CD4-positive, alpha-beta memory T cell (primary cell): ENCODE results near the gene TMEM44. TPM values are rescaled to one million over a fixed set of nuclear protein-coding genes. Genes with fewer than 3 reads are reported as not detected.
"Not testable (repeated sequence)": the region's sequence is repeated elsewhere in the genome, so short reads cannot be mapped to it uniquely, and the experiment has no call there.

ENCODE experiments used
- CTCF ChIA-PET: fragments of 350-600 bp; sonication (Branson Sonifier 250); formaldehyde crosslinking; loops from one replicate; lab custom pipeline; 2021; ENCODE audit warnings: inconsistent platforms; ENCODE audit not compliant: partially characterized antibody; lab: Charles Lee
- POLR2A ChIA-PET: fragments of 350-600 bp; sonication (Branson Sonifier 250); formaldehyde crosslinking; loops from one replicate; lab custom pipeline; 2021; ENCODE audit not compliant: partially characterized antibody; lab: Charles Lee
- DNase-seq, 5 donors: peaks; one replicate each; pipeline versions ENCODE4 v3.0.0 to v3.0.0-alpha.2; 2020 to 2022; ENCODE audit warnings: mixed read lengths in 1 of 5
- H3K27ac ChIP-seq: one replicate; pipeline ENCODE4 v1.7.0; 2013; ENCODE audit warnings: low read depth, low read length
- H3K27me3 ChIP-seq: 2 replicates; pipeline ENCODE4 v1.7.0; 2013; ENCODE audit warnings: mild to moderate bottlenecking, low read length, moderate library complexity; ENCODE audit not compliant: insufficient read depth
- H3K36me3 ChIP-seq: 2 replicates; pipeline ENCODE4 v1.7.0; 2013; ENCODE audit warnings: mild to moderate bottlenecking, low read length, moderate library complexity; ENCODE audit not compliant: insufficient read depth
- H3K4me1 ChIP-seq: 2 replicates; pipeline ENCODE4 v1.7.0; 2013; ENCODE audit warnings: mild to moderate bottlenecking, low read length, moderate library complexity; ENCODE audit not compliant: insufficient read depth
- H3K4me3 ChIP-seq, 2 donors: one replicate each; pipeline ENCODE4 v1.7.0; 2013; ENCODE audit warnings: low read length in 2 of 2, mild to moderate bottlenecking in 1 of 2
- H3K9me3 ChIP-seq, 2 donors: one replicate each; pipeline ENCODE4 v1.7.0; 2013; ENCODE audit warnings: low read length in 2 of 2, control low read depth in 1 of 2; ENCODE audit not compliant: control insufficient read depth in 1 of 2
- H3K27ac Mint-ChIP-seq, 7 donors: one replicate each; pipeline ENCODE4 v1.8.0; 2020 to 2021; ENCODE audit warnings: mixed read lengths in 7 of 7, mild to moderate bottlenecking in 6 of 7, inconsistent platforms in 3 of 7, moderate library complexity in 3 of 7
- H3K27me3 Mint-ChIP-seq, 2 donors: one replicate each; pipeline ENCODE4 v1.8.0; 2020 to 2021; ENCODE audit warnings: mixed read lengths in 2 of 2
- H3K36me3 Mint-ChIP-seq, 2 donors: one replicate each; pipeline ENCODE4 v1.8.0; 2020 to 2021; ENCODE audit warnings: mixed read lengths in 2 of 2, inconsistent platforms in 1 of 2, mild to moderate bottlenecking in 1 of 2
- H3K4me1 Mint-ChIP-seq, 4 donors: one replicate each; pipeline ENCODE4 v1.8.0; 2020 to 2021; ENCODE audit warnings: mixed read lengths in 4 of 4, mild to moderate bottlenecking in 1 of 4
- H3K4me3 Mint-ChIP-seq, 8 donors: one replicate each; pipeline ENCODE4 v1.8.0; 2020 to 2021; ENCODE audit warnings: mixed read lengths in 8 of 8, mild to moderate bottlenecking in 7 of 8, moderate library complexity in 6 of 8, inconsistent platforms in 3 of 8
- H3K9me3 Mint-ChIP-seq, 8 donors: one replicate each; pipeline ENCODE4 v1.8.0; 2020 to 2021; ENCODE audit warnings: mixed read lengths in 8 of 8, mild to moderate bottlenecking in 5 of 8, inconsistent platforms in 3 of 8, moderate library complexity in 1 of 8
- intact Hi-C: fragments of 100-400 bp; cut with micrococcal nuclease; formaldehyde crosslinking; loops from one replicate; pipeline ENCODE4 v1.15.1; 2023
- polyA plus RNA-seq, 2 donors: library from polyadenylated mRNA; unstranded; fragments of 300-500 nt; fragmentation: Illumina TruSeq; gene quantifications; one replicate each; pipeline ENCODE4 v1.2.3, GENCODE V29; 2021
- total RNA-seq, 2 experiments: library from RNA; stranded (reverse); gene quantifications; one replicate each; pipeline ENCODE4 v1.2.3, GENCODE V29; 2021

Gene TMEM44
- total and polyA plus RNA-seq, 4 experiments from 2014 or later: 1.3 to 2.1 (median 1.9) TPM; not detected in 1

- H3K4me3 ChIP-seq, H3K27ac Mint-ChIP-seq, H3K4me1 Mint-ChIP-seq, H3K9me3 Mint-ChIP-seq, H3K27me3 ChIP-seq, H3K36me3 ChIP-seq, H3K27me3 Mint-ChIP-seq, H3K27ac ChIP-seq, intact Hi-C loops, H3K4me3 Mint-ChIP-seq, H3K4me1 ChIP-seq, H3K9me3 ChIP-seq, DNase-seq, H3K36me3 Mint-ChIP-seq, POLR2A ChIA-PET: not testable (repeated sequence)
- CTCF ChIA-PET: interaction anchor here (2.1 kb wide), 1 partner anchor 9 kb away, joined by 6 read pairs; no protein-coding TSS in a partner anchor
Measured at GRCh38 chr3:194605314-194605713, 27.9 kb downstream of the TMEM44 start.

GRCh38 chr3:194604837-194605236, 28.4 kb downstream of the TMEM44 start:
- DNase-seq: no peak
- no peaks in the 10 kb centered on the region for H3K9me3 ChIP-seq
- Mint-ChIP-seq H3K36me3 (no peaks in the 10 kb centered on the region), H3K4me3 (no peak overlapping the region), H3K27ac (no peak overlapping the region), H3K4me1 (no peaks in the 10 kb centered on the region), H3K9me3 (no peaks in the 10 kb centered on the region), H3K27me3 (no peaks in the 10 kb centered on the region)
- no peaks in the 10 kb centered on the region for H3K27me3 ChIP-seq
- H3K4me1 ChIP-seq: no peaks in the 10 kb centered on the region
- ChIA-PET CTCF (interaction anchor here (2.1 kb wide), 1 partner anchor 9 kb away, joined by 6 read pairs; no protein-coding TSS in a partner anchor), POLR2A (no interaction called here)
- no peak overlapping the region for H3K4me3 ChIP-seq
- H3K27ac ChIP-seq: no peak overlapping the region
- intact Hi-C loops: no loop called here
- H3K36me3 ChIP-seq: no peaks in the 10 kb centered on the region

GRCh38 chr3:194604126-194604525, 29.1 kb downstream of the TMEM44 start:
- ChIA-PET POLR2A (no interaction called here), CTCF (interaction anchor here (2.1 kb wide), 1 partner anchor 8 kb away, joined by 6 read pairs; no protein-coding TSS in a partner anchor)
- DNase-seq: no peak
- Mint-ChIP-seq H3K4me3 (no peak overlapping the region), H3K4me1 (no peaks in the 10 kb centered on the region), H3K27me3 (no peaks in the 10 kb centered on the region), H3K36me3 (no peaks in the 10 kb centered on the region), H3K9me3 (no peaks in the 10 kb centered on the region), H3K27ac (no peak overlapping the region)
- H3K9me3 ChIP-seq: no peaks in the 10 kb centered on the region
- intact Hi-C loops: no loop called here
- H3K4me3 ChIP-seq: no peak overlapping the region
- H3K4me1 ChIP-seq: no peaks in the 10 kb centered on the region
- H3K27ac ChIP-seq: no peak overlapping the region
- no peaks in the 10 kb centered on the region for H3K36me3 ChIP-seq
- no peaks in the 10 kb centered on the region for H3K27me3 ChIP-seq

- no peaks in the 10 kb centered on the region for H3K36me3 ChIP-seq
- Mint-ChIP-seq H3K9me3 (no peaks in the 10 kb centered on the region), H3K27me3 (no peaks in the 10 kb centered on the region), H3K36me3 (no peaks in the 10 kb centered on the region), H3K4me1 (no peaks in the 10 kb centered on the region), H3K27ac (no peak overlapping the region), H3K4me3 (no peak overlapping the region)
- no peak overlapping the region for H3K27ac ChIP-seq
- ChIA-PET POLR2A (no interaction called here), CTCF (interaction anchor here (0.7 to 1.3 kb wide), 3 partner anchors 8 to 1585 kb away, joined by 3 to 9 read pairs (median 3); no protein-coding TSS in a partner anchor)
- no peaks in the 10 kb centered on the region for H3K9me3 ChIP-seq
- no peaks in the 10 kb centered on the region for H3K4me1 ChIP-seq
- H3K27me3 ChIP-seq: no peaks in the 10 kb centered on the region
- intact Hi-C loops: no loop called here
- DNase-seq: no peak
- H3K4me3 ChIP-seq: no peak overlapping the region
Measured at GRCh38 chr3:194602669-194603171, 30.5 kb downstream of the TMEM44 start.

GRCh38 chr3:194598771-194599557, 34.3 kb downstream of the TMEM44 start:
- Histone ChIP-seq H3K4me3 (no peak overlapping the region), H3K9me3 (no peaks in the 10 kb centered on the region), H3K27ac (no peak overlapping the region), H3K4me1 (no peaks in the 10 kb centered on the region), H3K36me3 (no peaks in the 10 kb centered on the region), H3K27me3 (no peaks in the 10 kb centered on the region)
- Mint-ChIP-seq H3K36me3 (no peaks in the 10 kb centered on the region), H3K27ac (no peak overlapping the region), H3K27me3 (no peaks in the 10 kb centered on the region), H3K9me3 (no peaks in the 10 kb centered on the region), H3K4me3 (no peak overlapping the region), H3K4me1 (peaks cover 0 to 6% (median 2%) of the 10 kb centered on the region in 4 donors)
- CTCF ChIA-PET: no interaction called here
- DNase-seq: no peak
- POLR2A ChIA-PET: no interaction called here
- intact Hi-C loops: no loop called here

- H3K27ac ChIP-seq: no peak overlapping the region
- CTCF ChIA-PET: interaction anchor here (1.0 to 1.7 kb wide), 3 partner anchors 8 to 125 kb away, joined by 3 to 6 read pairs (median 5); no protein-coding TSS in a partner anchor
- H3K36me3 Mint-ChIP-seq: no peaks in the 10 kb centered on the region
- no peaks in the 10 kb centered on the region for H3K27me3 Mint-ChIP-seq
- no peaks in the 10 kb centered on the region for H3K4me1 ChIP-seq
- H3K4me3 ChIP-seq: no peak overlapping the region
- H3K4me1 Mint-ChIP-seq: peaks cover 0 to 6% (median 2%) of the 10 kb centered on the region in 4 donors
- H3K27ac Mint-ChIP-seq: no peak overlapping the region
- intact Hi-C loops: no loop called here
- no peak overlapping the region for H3K4me3 Mint-ChIP-seq
- no peaks in the 10 kb centered on the region for H3K9me3 ChIP-seq
- H3K27me3 ChIP-seq: no peaks in the 10 kb centered on the region
- no peaks in the 10 kb centered on the region for H3K9me3 Mint-ChIP-seq
- POLR2A ChIA-PET: no interaction called here
- H3K36me3 ChIP-seq: no peaks in the 10 kb centered on the region
- no peak for DNase-seq
Measured at GRCh38 chr3:194596906-194597305, 36.3 kb downstream of the TMEM44 start.
